Activated CD8-positive, alpha-beta memory T cell treated with anti-CD3 and anti-CD28 coated beads for 24 hours (primary cell): ENCODE results near the gene GMCL2.
"Not testable (repeated sequence)": the region's sequence is repeated elsewhere in the genome, so short reads cannot be mapped to it uniquely, and the experiment has no call there.

Source experiments
- DNase-seq: peaks from one replicate; pipeline ENCODE4 v3.0.0-alpha.2; 2020

Gene GMCL2, protein sequence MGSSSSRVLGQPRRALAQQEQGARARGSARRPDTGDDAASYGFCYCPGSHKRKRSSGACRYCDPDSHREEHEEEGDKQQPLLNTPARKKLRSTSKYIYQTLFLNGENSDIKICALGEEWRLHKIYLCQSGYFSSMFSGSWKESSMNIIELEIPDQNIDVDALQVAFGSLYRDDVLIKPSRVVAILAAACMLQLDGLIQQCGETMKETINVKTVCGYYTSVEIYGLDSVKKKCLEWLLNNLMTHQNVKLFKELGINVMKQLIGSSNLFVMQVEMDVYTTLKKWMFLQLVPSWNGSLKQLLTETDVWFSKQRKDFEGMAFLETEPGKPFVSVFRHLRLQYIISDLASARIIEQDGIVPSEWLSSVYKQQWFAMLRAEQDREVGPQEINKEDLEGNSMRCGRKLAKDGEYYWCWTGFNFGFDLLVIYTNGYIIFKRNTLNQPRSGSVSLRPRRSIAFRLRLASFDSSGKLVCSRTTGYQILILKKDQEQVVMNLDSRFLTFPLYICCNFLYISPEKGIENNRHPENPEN

GRCh38 chr5:178187014-178187413 lies at the start of gene GMCL2:
Gene GMCL2, minus strand, starts transcription at chr5:178187371. Its CDS starts 72 bp downstream, at chr5:178187299.
- DNase-seq: no peak

- no peak for DNase-seq
Measured at GRCh38 chr5:178236679-178237078, 49.5 kb upstream of the GMCL2 start.

- no peak for DNase-seq
Measured at GRCh38 chr5:178236126-178236525, 49.0 kb upstream of the GMCL2 start.

GRCh38 chr5:178235588-178235974 lies 48.4 kb upstream of the GMCL2 start:
- DNase-seq: no peak

DNA sequence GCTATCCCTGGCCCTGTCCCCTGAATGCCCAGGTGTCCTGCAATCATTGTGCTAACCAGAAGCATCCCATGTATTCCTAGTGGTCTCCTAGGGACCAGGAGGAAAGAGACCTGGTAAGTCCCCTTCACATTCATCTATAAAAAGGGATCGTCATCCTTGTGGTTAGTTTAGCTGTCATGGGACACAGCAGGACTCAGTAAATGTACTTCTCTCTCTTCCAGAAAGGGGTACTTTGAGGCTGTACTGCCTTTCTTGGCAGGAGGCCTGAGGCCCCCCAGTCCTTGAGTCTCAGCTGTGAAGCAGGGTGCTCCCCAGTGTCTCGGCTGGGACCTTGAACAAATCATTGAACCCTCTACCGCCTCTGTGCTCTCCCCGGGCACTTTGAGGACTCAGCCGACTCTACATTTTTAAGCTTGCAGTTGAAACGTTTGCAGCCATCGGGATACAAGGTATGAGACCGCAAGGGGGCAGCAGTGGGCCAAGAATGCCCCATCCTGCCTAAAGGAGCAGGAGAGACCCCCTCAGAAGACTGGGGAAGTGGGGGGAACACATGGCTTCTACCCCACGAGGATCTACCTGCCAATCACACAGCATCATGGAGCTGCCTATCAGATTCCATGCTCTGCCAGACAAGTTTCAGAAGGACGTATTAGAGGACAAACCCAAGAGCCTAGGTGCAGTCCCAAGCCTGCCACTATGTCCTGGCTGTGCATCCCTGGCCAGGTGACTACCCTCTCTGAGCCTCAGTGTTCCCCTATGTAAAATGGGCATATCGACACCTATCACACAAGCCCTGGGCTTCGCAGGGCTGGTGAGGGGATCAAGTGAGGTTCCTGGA lies 47.8 kb upstream of the GMCL2 start:
- peak; percentile 93 for DNase-seq

DNA sequence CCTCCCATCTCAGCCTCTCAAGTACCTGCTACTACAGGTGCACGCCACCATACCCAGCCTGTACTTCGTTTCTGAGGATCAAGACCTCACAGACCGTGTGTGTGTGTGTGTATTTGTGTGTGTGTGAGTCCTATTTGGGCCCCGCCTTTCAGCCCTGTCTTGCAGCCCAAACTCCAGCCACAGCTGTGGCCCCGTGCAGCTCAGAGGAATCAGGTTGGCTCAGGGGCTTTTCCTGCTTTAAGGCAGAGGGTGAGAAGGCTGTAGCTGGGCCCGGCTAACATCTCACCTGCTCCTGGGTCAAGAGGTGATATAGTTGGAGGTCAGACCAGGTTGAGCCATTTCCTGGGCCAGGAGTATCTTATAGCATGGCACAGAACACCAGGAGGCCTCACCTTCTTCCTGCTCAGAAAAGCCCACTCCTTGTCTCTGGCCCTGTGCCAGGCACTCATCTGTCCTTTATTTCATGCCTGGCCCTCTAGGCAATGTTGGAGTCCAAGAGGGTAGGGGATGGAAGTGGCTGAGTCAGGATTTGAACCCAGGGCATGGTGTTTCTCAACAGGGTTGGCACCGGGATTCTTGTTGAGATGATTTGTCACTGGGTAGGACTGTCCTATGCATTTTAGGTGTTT lies 47.1 kb upstream of the GMCL2 start:
- no peak for DNase-seq

GRCh38 chr5:178232920-178233429 lies 45.8 kb upstream of the GMCL2 start:
- no peak for DNase-seq

- peak; percentile 90 for DNase-seq
Measured at GRCh38 chr5:178232124-178232919, 45.2 kb upstream of the GMCL2 start, which contains the start of gene PHYKPL. Gene PHYKPL, minus strand, starts transcription at chr5:178232802. Its CDS starts 252 bp downstream, at chr5:178232550.

GRCh38 chr5:178231539-178232123 lies 44.5 kb upstream of the GMCL2 start:
- DNase-seq: no peak

DNA sequence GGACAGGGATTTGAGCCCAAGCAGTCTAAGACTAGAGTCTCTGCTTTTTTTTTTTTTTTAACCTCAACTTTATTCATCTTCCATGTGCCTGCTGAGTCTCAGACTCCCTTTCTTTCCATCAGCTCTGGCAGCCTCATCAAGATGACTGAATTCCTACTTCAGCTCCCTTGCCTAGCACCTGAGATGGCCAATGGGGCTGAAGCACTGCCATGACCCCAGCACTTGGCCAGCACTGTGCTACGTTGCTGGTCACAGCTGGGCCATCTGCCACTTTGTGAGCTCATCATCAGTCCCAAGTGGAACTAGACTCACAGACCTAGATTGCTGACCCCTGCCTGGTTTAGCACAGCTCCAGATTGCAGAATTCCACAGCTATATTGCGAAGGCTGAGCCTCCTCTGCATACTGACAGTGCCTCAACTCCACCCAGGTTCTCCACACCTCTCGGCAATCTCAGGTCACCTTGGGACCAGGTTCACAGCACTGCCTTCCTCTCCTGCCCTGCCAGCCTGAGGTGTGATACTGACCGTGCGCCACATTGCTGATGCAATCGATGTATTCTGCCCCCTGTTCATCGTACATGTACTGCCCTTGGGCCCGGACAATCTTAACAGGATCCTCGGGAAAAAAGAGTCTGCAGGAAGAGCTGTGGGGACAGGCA lies 43.8 kb upstream of the GMCL2 start:
- no peak for DNase-seq

- no peak for DNase-seq
Measured at GRCh38 chr5:178229861-178230260, 42.7 kb upstream of the GMCL2 start.

GRCh38 chr5:178229111-178229510 lies 41.9 kb upstream of the GMCL2 start:
- not testable (repeated sequence) for DNase-seq

DNA sequence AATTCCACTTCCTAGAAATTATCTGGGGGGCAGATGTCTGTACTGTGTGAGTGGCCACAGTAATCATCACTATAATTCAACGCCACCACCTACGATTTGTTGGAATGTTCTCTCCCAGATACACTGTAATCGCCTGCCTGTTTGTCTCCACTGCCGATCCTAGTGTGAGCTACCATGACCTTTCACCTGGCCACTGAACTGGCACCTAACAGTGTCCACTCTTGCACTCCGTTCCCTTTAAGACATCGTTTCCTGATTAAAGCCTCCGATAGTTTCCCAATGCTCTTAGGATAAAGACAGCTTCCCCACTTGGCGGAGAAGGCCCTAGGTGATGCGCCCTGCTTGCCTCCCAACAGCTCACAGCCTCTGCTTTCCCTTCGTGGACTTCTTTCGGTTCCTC lies 41.4 kb upstream of the GMCL2 start:
- DNase-seq: no peak

GRCh38 chr5:178227929-178228328 lies 40.8 kb upstream of the GMCL2 start:
- no peak for DNase-seq

- no peak for DNase-seq
Measured at GRCh38 chr5:178227138-178227659, 40.0 kb upstream of the GMCL2 start.

DNA sequence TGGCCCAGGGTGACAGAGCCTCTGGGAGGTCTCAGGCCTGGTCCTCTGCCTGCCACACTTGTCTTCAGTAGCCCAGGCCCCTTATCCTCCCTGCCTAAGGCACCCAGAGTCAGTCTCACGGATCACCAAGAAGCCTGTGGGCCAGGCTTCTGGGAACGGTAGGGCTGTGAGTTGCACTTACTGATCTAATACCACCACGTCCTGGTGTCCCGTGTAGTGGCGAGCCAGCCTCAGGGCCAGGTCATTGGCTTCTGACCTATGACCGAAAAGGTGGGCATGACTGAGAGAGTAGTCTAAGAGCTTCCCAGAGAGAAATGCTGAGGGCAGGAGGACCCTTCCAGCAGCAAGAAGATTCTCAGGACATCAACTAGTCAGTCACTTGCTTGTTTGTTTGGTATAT lies 38.0 kb upstream of the GMCL2 start:
- DNase-seq: no peak

DNA sequence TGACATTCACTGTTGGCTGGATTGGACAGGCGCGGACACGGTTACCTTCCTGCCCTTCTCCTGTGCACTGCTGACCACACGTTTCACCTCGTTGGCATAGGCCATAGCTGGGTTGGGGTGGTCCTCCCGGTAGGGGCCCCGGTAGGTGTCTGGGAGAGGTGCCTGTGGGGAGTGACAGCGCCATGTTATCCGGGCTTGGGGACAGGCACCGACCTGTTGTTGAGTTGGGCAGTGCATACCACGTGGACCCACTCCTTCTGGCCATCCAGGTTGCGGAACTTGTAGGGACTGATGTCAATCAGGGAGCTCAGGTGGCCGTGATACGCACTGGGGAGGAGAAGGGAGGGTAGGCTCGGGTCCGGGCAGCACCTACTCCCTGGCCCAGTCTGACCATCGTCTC lies 37.2 kb upstream of the GMCL2 start:
- DNase-seq: no peak

DNA sequence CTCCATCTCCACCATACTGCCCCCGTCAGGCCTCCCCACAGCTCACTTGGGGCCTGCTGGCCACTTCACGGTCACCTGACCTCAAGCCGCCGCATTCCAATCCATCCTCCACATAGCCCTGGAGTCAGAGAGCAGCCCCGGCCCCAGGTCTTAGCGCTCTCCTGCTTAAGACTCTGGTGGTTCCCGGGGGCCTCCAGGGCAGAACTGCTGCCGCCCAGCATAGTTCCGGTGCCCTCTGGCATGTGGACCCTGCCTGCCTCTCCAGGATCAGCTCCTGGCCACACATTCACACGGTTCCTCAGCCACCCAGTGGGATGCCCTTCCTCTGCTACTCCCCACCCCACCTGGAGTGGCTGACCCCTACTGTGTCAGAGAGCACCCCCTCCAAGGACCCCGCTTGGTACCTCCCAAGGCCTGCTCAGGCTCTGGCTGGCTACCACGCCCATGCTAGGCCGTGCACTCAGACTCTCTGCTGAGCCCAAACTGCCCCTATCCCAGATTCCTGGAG lies 36.7 kb upstream of the GMCL2 start:
- no peak for DNase-seq

DNA sequence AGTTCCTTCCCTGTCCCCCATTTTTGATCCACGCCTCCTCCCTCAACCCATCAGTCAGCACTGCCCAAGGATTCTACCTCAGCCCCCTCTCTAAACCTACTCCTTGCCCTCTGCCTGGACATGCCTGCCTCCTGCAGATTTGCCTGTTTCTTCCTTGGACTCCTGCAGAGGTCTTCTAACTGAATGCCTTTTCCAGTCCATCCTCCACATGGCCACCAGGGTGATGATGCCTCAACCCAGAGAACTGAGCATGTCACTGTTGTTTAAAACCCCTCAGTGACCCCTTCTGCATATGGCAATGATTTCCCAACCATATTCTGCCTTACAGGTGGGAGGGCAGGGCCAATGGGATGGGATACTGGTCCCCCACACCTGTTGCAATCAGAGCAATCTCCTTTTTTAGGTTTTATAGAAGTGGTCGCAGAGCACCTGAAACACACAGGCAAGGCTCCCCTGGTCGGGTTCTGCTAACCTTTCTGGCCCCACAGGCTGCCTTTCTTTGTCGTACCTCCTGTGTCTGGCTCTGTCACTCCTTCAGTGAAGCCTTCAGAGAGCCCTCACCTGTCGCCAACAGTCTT lies 36.1 kb upstream of the GMCL2 start:
- no peak for DNase-seq

GRCh38 chr5:178222292-178222691 lies 35.1 kb upstream of the GMCL2 start:
- DNase-seq: no peak
